Body of pancreas (tissue), 4 donors: ENCODE results near the gene NUP214. TPM values are rescaled to one million over a fixed set of nuclear protein-coding genes. Genes with fewer than 3 reads are reported as not detected.

Experiments
- ATAC-seq: fragments of 150-250 bp; one replicate; pipeline ENCODE4 v1.9.1; 2016
- DNase-seq, 4 donors: peaks; one replicate each; pipeline ENCODE4 v3.0.0-alpha.2; 2019
- H3K27ac ChIP-seq, 4 donors: fragments of 200-600 bp; sonication (generic); 1 replicate in 3 of 4; 2 replicates in 1 of 4; pipeline versions ENCODE4 v1.5.1 to v1.6.1; 2016 to 2019; ENCODE audit warnings: mild to moderate bottlenecking in 1 of 4, mixed read lengths in 1 of 4, moderate library complexity in 1 of 4
- H3K27me3 ChIP-seq, 2 donors: fragments of 200-600 bp; sonication (generic); one replicate each; pipeline ENCODE4 v1.6.0; 2016; ENCODE audit warnings: mild to moderate bottlenecking in 1 of 2
- H3K36me3 ChIP-seq, 2 donors: fragments of 200-600 bp; sonication (generic); replicated peaks in 1 of 2; 2 replicates each; pipeline ENCODE4 v1.5.1; 2016; ENCODE audit warnings: low read depth in 2 of 2; ENCODE audit not compliant: insufficient read depth in 1 of 2
- H3K4me1 ChIP-seq: fragments of 200-600 bp; sonication (generic); one replicate; pipeline ENCODE4 v1.6.0; 2016
- H3K4me3 ChIP-seq, 2 donors: fragments of 200-600 bp; sonication (generic); 1 replicate in 1 of 2; 2 replicates in 1 of 2; pipeline ENCODE4 v1.5.1; 2016 to 2019
- H3K9me3 ChIP-seq, 3 donors: fragments of 200-600 bp; sonication (generic); 1 replicate in 2 of 3; 2 replicates in 1 of 3; pipeline ENCODE4 v1.5.1; 2016
- CTCF ChIP-seq, 7 experiments: fragments of 450-650 bp in 4 of 7; fragments of 200-600 bp in 3 of 7; sonication (generic) in 3 of 7; IDR thresholded peaks; one replicate each; pipeline ENCODE4 v1.5.1; 2016 to 2019; ENCODE audit warnings: antibody characterized with exemption in 7 of 7
- POLR2A ChIP-seq, 3 donors: fragments of 450-650 bp; IDR thresholded peaks; one replicate each; pipeline ENCODE4 v1.6.1; 2016; ENCODE audit warnings: antibody characterized with exemption in 3 of 3, mild to moderate bottlenecking in 2 of 3
- WGBS, 2 donors: methylation state at CpG; one replicate each; pipeline ENCODE4 v1.1.5; 2017; 5-methylcytosine and 5-hydroxymethylcytosine counted together
- intact Hi-C: fragments of 100-400 bp; cut with DNase I; formaldehyde crosslinking; loops from one replicate; pipeline ENCODE4 v1.15.1; 2023
- total RNA-seq, 2 donors: library from RNA; depleted of rRNA; stranded (reverse); fragments of >200 nt; gene quantifications; one replicate each; pipeline ENCODE4 v1.1.0, GENCODE V29; 2016

NUP214 gene
- total RNA-seq, 2 donors from 2014 or later: 24.7 to 29.6 TPM

- H3K27ac ChIP-seq: no peak overlapping the region
- no peaks in the 10 kb centered on the region for H3K9me3 ChIP-seq
- H3K36me3 ChIP-seq: peaks cover 7 to 21% of the 10 kb centered on the region in 2 donors
- WGBS, 2 donors: 87 to 91% methylated on average over 10 to 11 of the region's 11 CpGs
- intact Hi-C loops: no loop called here
- ATAC-seq: no peak
- H3K27me3 ChIP-seq: no peaks in the 10 kb centered on the region
- no peak overlapping the region for H3K4me3 ChIP-seq
- peaks cover 23% of the 10 kb centered on the region for H3K4me1 ChIP-seq
- TF ChIP-seq CTCF (IDR thresholded peaks at IDR 0.05): no peak
- no peak for TF ChIP-seq POLR2A (IDR thresholded peaks at IDR 0.05)
- DNase-seq: no peak
These were observed 108.2 kb downstream of the NUP214 start for GRCh38 chr9:131233556-131233955.

- Histone ChIP-seq H3K27me3 (no peaks in the 10 kb centered on the region), H3K27ac (no peak overlapping the region), H3K4me3 (no peak overlapping the region), H3K9me3 (no peaks in the 10 kb centered on the region), H3K36me3 (peaks cover 7 to 21% of the 10 kb centered on the region in 2 donors), H3K4me1 (peaks cover 24% of the 10 kb centered on the region)
- 90% methylated on average over 7 to 9 of the region's 9 CpGs for WGBS, 2 donors
- intact Hi-C loops: no loop called here
- no peak for TF ChIP-seq CTCF (IDR thresholded peaks at IDR 0.05)
- TF ChIP-seq POLR2A (IDR thresholded peaks at IDR 0.05): no peak
- no peak for ATAC-seq
- no peak for DNase-seq
These were observed 108.6 kb downstream of the NUP214 start for GRCh38 chr9:131233995-131234394.

- no peaks in the 10 kb centered on the region for H3K27me3 ChIP-seq
- peaks cover 24% of the 10 kb centered on the region for H3K4me1 ChIP-seq
- ATAC-seq: no peak
- 92 to 94% methylated on average over 14 to 15 of the region's 16 CpGs for WGBS, 2 donors
- H3K36me3 ChIP-seq: peaks cover 7 to 21% of the 10 kb centered on the region in 2 donors
- no peaks in the 10 kb centered on the region for H3K9me3 ChIP-seq
- TF ChIP-seq POLR2A (IDR thresholded peaks at IDR 0.05) (no peak), CTCF (IDR thresholded peaks at IDR 0.05) (no peak)
- DNase-seq: no peak
- no peak overlapping the region for H3K4me3 ChIP-seq
- intact Hi-C loops: no loop called here
- H3K27ac ChIP-seq: no peak overlapping the region
These were observed 109.6 kb downstream of the NUP214 start for GRCh38 chr9:131234799-131235479.

GRCh38 chr9:131235480-131235851 is 110.1 kb downstream of the NUP214 start:
- TF ChIP-seq POLR2A (IDR thresholded peaks at IDR 0.05): no peak
- Histone ChIP-seq H3K27me3 (no peaks in the 10 kb centered on the region), H3K27ac (no peak overlapping the region), H3K36me3 (peaks cover 7 to 21% of the 10 kb centered on the region in 2 donors), H3K4me1 (peaks cover 24% of the 10 kb centered on the region), H3K4me3 (no peak overlapping the region), H3K9me3 (no peaks in the 10 kb centered on the region)
- intact Hi-C loops: no loop called here
- 84 to 92% methylated on average over 3 to 8 of the region's 9 CpGs for WGBS, 2 donors
- DNase-seq (no peak), ATAC-seq (no peak)

GRCh38 chr9:131236161-131236560 is 110.8 kb downstream of the NUP214 start:
- intact Hi-C loops: no loop called here
- TF ChIP-seq POLR2A (IDR thresholded peaks at IDR 0.05) (no peak), CTCF (IDR thresholded peaks at IDR 0.05) (no peak)
- ATAC-seq (no peak), DNase-seq (no peak)
- H3K4me3 ChIP-seq: no peak overlapping the region
- H3K27ac ChIP-seq: no peak overlapping the region
- H3K9me3 ChIP-seq: no peaks in the 10 kb centered on the region
- H3K36me3 ChIP-seq: peaks cover 7 to 18% of the 10 kb centered on the region in 2 donors
- WGBS, 2 donors: 86 to 96% methylated on average over 8 of the region's 8 CpGs
- H3K27me3 ChIP-seq: no peaks in the 10 kb centered on the region
- H3K4me1 ChIP-seq: peaks cover 24% of the 10 kb centered on the region
